GM18508 (cell line): ENCODE measurements around the gene C1GALT1.
A peak's percentile ranks its signal among the peaks of the same experiment; 100 is the strongest.
"Not testable (repeated sequence)": the region's sequence is repeated elsewhere in the genome, so short reads cannot be mapped to it uniquely, and the experiment has no call there.

Experiments
- ATAC-seq: cut with Tn5 transposase; IDR thresholded peaks from one replicate; pipeline ENCODE4 v1.9.1; 2021; ENCODE audit warnings: moderate number of reproducible peaks; ENCODE audit not compliant: insufficient read depth, unreplicated experiment

C1GALT1 gene

GRCh38 chr7:7166318-7166717 is 16.0 kb upstream of the C1GALT1 start:
- no peak for ATAC-seq

GRCh38 chr7:7169296-7169695 is 13.0 kb upstream of the C1GALT1 start:
- no peak for ATAC-seq

GRCh38 chr7:7173956-7174632 is 8.2 kb upstream of the C1GALT1 start:
- ATAC-seq = no peak

- no peak for ATAC-seq
These were observed 7.2 kb upstream of the C1GALT1 start for GRCh38 chr7:7175075-7175695.

GRCh38 chr7:7176406-7177043 is 5.8 kb upstream of the C1GALT1 start:
- ATAC-seq = no peak

- no peak for ATAC-seq
These were observed 5.3 kb upstream of the C1GALT1 start for GRCh38 chr7:7177044-7177517.

GRCh38 chr7:7178081-7178480 is 4.3 kb upstream of the C1GALT1 start:
- no peak for ATAC-seq

- no peak for ATAC-seq
These were observed 3.4 kb upstream of the C1GALT1 start for GRCh38 chr7:7178906-7179305.

GRCh38 chr7:7180725-7181449 is 1.5 kb upstream of the C1GALT1 start:
- ATAC-seq = no peak

GRCh38 chr7:7181519-7182155 is 707 bp upstream of the C1GALT1 start:
- ATAC-seq = peak; percentile 29

- no peak for ATAC-seq
These were observed 905 bp downstream of the C1GALT1 start for GRCh38 chr7:7183061-7183837.

- ATAC-seq = no peak
These were observed 1.6 kb downstream of the C1GALT1 start for GRCh38 chr7:7183838-7184463.

- no peak for ATAC-seq
These were observed 3.1 kb downstream of the C1GALT1 start for GRCh38 chr7:7185371-7185989.

GRCh38 chr7:7188091-7188490 is 5.7 kb downstream of the C1GALT1 start:
- no peak for ATAC-seq

GRCh38 chr7:7188742-7189141 is 6.4 kb downstream of the C1GALT1 start:
- ATAC-seq = no peak

GRCh38 chr7:7190142-7190541 is 7.8 kb downstream of the C1GALT1 start:
- ATAC-seq = no peak

GRCh38 chr7:7191137-7191536 is 8.8 kb downstream of the C1GALT1 start:
- no peak for ATAC-seq

GRCh38 chr7:7192798-7193788 is 10.7 kb downstream of the C1GALT1 start:
- not testable (repeated sequence) for ATAC-seq
